GM12801 (cell line): ENCODE measurements around the gene CD109.

Experiments
- CTCF ChIP-seq: IDR thresholded peaks from one replicate; pipeline ENCODE4 v1.5.1; 2011; ENCODE audit warnings: control low read depth; ENCODE audit not compliant: insufficient read length; ENCODE audit errors: extremely low read depth

CD109 gene

GRCh38 chr6:73706971-73707370 is 11.0 kb downstream of the CD109 start:
- TF ChIP-seq CTCF = no peak

- no peak for TF ChIP-seq CTCF
These were observed 14.5 kb downstream of the CD109 start for GRCh38 chr6:73710470-73710869.

DNA sequence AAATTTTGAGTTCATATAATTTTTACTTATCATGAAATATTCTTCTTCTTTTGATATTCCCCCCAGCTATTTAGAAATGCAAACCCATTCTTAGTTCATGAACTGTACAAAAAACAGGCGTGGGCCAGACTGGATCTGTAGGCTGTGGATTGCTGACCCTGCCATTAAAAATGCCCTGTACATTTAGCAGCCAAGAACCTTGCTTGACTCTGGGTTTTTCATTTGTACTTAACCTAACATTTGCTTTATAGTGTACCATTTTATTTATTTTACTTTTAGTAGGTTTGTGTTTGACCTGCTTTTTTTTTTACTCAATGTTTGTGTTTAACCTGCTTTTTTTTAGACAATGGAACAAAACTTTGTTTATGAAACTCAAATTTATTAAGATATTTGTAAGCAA is 14.9 kb downstream of the CD109 start:
- TF ChIP-seq CTCF = no peak

DNA sequence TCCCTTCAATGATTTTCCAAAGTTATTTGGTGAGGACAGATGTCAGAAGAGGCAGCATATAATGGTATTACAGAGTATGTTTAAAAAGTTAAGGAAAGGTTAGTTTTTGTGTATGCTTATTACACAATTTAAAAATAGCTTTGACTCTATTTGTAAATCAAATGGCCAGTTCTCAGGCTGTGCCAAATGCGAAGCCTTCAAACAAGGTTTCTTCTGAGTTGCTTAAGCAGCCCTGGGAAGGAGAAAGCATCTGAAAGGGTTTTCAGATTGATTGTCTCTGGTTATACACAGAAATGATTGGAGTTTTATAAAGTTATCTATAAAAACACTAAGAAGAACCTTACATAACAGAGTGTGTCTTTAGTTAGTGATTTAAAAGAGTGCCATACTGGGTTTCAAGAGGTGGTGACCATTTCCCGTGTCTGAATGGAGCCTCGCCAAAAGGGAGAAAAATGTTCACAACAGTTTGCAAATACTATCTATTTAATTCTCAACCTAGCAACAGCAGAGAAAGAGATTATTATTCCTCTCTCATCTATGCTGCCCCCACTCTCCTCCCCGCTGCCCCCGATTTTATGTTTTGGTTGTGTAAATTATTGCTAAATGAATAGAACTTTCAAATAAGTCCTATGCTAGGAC is 16.7 kb downstream of the CD109 start:
- TF ChIP-seq CTCF = no peak

DNA sequence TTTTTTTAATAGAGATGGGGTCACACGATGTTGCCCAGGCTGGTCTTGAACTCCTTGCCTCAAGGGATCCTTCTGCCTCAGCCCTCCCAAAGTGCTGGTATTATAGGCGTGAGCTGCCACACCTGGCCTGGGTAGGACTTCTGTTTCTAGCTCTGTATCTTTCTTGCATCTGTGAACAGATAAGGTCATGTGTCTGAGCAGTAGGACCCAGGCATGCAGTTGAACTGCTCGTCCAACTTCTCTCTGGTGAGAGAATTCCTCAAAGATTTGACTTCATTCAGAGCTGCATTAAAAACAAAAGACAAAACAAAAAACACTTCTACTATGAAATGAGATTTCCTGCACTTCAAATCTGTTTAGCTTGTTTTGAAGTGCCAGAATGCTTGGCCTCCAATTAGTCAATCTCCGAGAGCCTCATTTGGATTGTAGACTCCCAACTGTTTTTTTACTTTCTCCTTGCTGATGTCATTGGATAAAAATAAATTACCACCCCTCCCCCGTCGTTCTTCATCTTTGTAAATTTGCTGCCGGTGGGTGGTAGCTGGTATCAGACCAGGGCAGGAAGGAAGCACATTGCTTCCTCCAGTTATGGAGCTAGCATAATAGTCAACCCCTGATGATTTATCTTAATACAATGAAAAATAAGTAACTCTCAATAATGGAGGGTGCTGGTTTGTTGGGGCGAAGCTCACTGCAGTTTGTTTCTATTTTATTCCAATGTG is 17.6 kb downstream of the CD109 start:
- TF ChIP-seq CTCF = no peak

GRCh38 chr6:73719046-73719445 is 23.0 kb downstream of the CD109 start:
- TF ChIP-seq CTCF = no peak

GRCh38 chr6:73722318-73723060 is 26.5 kb downstream of the CD109 start:
- TF ChIP-seq CTCF = no peak
